ENCODE data around the gene ADCY10. TPM values are rescaled to one million over a fixed set of nuclear protein-coding genes. Genes with fewer than 3 reads are reported as not detected.
A peak's percentile ranks its signal among the peaks of the same experiment; 100 is the strongest.

ADCY10 gene
- polyA plus RNA-seq, 1 experiment, result 0.01 TPM

DNA sequence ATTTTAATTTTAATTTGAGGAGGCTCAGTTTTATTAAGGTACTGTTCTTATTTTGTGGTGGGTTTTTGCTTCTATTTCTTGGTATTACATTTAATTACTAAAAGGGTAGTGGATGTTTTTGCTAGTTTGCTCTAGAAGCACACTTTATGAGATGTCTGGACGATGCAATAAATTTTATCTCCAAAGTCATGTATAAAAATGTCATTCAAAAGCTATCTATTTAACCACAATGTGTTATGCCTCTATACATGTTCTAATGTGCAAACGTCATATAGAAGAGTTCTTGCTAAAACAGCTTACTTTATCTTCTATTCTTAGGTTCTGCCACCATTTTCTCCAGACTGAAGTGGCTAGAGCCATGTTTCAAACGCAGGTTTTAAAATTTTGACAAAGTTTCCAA, 35.9 kb upstream of the ADCY10 start:
- no peaks in the 10 kb centered on the region for H3K9me3 ChIP-seq (ENCODE audit: control insufficient read depth, insufficient read depth, low read length)
- no peak overlapping the region for H3K4me3 ChIP-seq (ENCODE audit: low read depth, low read length)
- ChIA-PET CTCF (interaction anchor here (1.0 to 1.1 kb wide), 2 partner anchors 19 to 132 kb away, joined by 3 read pairs; no protein-coding TSS in a partner anchor), POLR2A (interaction anchor here (1.1 kb wide), 1 partner anchor 14 kb away, joined by 3 read pairs; the partner anchor contains the start of gene DCAF6)
- H3K27ac ChIP-seq (ENCODE audit: low read depth, low read length), result no peak overlapping the region
- DNase-seq (ENCODE audit: low read depth, low spot score), result no peak
- no peak for TF ChIP-seq CTCF (IDR thresholded peaks at IDR 0.05; ENCODE audit: low read depth, low read length)
- no peaks in the 10 kb centered on the region for H3K27me3 ChIP-seq (ENCODE audit: control insufficient read depth, insufficient read depth, low read length)

DNA sequence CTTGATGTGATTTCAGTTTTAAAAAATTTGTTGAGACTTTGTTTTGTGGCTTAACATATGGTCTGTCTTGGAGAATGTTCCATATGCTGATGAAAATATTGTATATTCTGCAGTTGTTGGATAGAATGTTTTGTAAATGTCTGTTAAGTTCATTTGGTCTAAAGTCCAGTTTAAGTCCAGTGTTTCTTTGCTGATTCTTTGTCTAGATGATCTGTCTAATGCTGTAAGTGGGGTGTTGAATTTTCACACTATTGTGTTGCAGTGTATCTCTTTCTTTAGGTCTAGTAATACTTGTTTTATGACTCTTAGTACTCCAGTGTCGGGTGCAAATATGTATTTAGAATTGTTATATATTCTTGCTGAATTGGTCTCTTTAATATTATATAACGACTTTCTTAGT, 33.8 kb upstream of the ADCY10 start:
- H3K27me3 ChIP-seq (ENCODE audit: control insufficient read depth, insufficient read depth, low read length), result no peaks in the 10 kb centered on the region
- H3K9me3 ChIP-seq (ENCODE audit: control insufficient read depth, insufficient read depth, low read length), result peaks cover 3% of the 10 kb centered on the region; the same call in 1 of the 2 replicates
- no peak for DNase-seq (ENCODE audit: low read depth, low spot score)
- no peak overlapping the region for H3K4me3 ChIP-seq (ENCODE audit: low read depth, low read length)
- no peak overlapping the region for H3K27ac ChIP-seq (ENCODE audit: low read depth, low read length)
- no peak for TF ChIP-seq CTCF (IDR thresholded peaks at IDR 0.05; ENCODE audit: low read depth, low read length)
- ChIA-PET POLR2A (no interaction called here), CTCF (no interaction called here)

DNA sequence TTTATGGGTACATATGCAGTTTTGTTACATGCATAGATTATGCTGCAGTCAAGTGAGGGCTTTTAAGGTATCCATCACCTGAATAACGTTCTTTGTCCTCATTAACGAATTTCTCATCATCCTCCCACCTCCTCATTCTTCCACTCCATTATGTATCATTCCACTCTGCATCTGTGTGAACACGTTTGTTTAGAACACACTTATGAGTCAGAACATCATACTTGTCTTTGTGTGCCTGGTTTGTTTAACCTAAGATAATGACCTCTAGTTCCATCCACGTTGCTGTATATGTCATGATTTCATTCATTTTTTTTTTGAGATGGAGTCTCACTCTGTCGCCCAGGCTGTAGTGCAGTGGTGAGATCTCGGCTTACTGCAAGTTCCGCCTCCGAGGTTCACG, 29.6 kb upstream of the ADCY10 start:
- no peak overlapping the region for H3K27ac ChIP-seq (ENCODE audit: low read depth, low read length)
- CTCF ChIA-PET, result no interaction called here
- no peaks in the 10 kb centered on the region for H3K27me3 ChIP-seq (ENCODE audit: control insufficient read depth, insufficient read depth, low read length)

DNA sequence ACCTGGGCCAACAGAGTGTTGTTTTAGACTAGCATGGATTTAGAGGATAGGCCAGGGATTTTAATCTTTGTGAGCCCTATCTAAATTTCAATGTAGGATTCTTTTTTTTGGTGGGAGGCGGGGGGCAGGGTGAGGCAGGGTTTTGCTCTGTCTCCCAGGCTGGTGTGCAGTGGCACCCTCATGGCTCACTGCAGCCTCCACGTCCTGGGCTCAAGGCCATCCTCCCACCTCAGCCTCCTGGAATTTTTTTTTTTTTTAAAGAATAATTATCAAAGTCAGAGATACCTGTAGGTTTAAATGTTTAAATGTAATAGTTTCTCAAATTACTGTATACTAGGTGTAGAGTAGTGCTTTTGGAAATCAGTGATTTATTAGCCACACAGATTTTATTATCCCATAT, 26.3 kb upstream of the ADCY10 start:
- peaks cover 3% of the 10 kb centered on the region; the same call in 1 of the 2 replicates for H3K9me3 ChIP-seq (ENCODE audit: control insufficient read depth, insufficient read depth, low read length)
- no peak overlapping the region for H3K27ac ChIP-seq (ENCODE audit: low read depth, low read length)
- ChIA-PET CTCF (interaction anchor here (2.3 kb wide), 1 partner anchor 142 kb away, joined by 6 read pairs; no protein-coding TSS in a partner anchor), POLR2A (no interaction called here)
- no peak for DNase-seq (ENCODE audit: low read depth, low spot score)
- H3K27me3 ChIP-seq (ENCODE audit: control insufficient read depth, insufficient read depth, low read length), result no peaks in the 10 kb centered on the region
- no peak overlapping the region for H3K4me3 ChIP-seq (ENCODE audit: low read depth, low read length)
- TF ChIP-seq CTCF (IDR thresholded peaks at IDR 0.05; ENCODE audit: low read depth, low read length), result no peak

More for the DNA sequence above, 29.6 kb upstream of the ADCY10 start:
- POLR2A ChIA-PET, result no interaction called here
- DNase-seq (ENCODE audit: low read depth, low spot score), result no peak
- H3K9me3 ChIP-seq (ENCODE audit: control insufficient read depth, insufficient read depth, low read length), result peaks cover 3% of the 10 kb centered on the region; the same call in 1 of the 2 replicates
- no peak for TF ChIP-seq CTCF (IDR thresholded peaks at IDR 0.05; ENCODE audit: low read depth, low read length)
- no peak overlapping the region for H3K4me3 ChIP-seq (ENCODE audit: low read depth, low read length)

DNA sequence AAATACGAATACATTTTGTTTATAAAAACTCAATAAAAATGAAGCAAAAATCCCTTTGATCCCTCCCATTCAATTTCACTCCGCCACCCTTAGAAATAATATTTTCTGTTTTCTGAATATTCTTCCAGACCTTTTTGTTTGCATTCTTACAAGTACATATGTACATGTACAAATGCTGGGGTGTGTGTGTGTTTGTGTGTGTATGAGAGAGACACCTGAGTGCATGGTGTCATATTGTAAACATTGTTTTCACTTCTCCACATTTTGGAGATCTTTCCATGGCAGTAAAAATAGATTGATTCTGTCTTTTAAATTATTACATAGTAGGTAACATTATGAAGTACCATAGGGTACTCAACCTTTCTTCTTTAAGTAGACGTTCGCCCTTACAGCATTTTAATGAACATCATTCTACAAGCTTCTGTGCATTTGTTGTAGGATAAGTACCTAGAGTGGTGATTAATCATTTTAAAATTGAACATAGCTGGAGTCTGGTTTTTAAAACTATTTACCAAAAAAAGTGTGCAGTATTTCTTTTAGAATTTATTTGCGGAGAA, 24.2 kb upstream of the ADCY10 start:
- CTCF ChIA-PET, result interaction anchor here (1.0 to 2.3 kb wide), 3 partner anchors 33 to 223 kb away, joined by 3 to 6 read pairs (median 3); no protein-coding TSS in a partner anchor
- no peaks in the 10 kb centered on the region; the same call in 1 of the 2 replicates for H3K9me3 ChIP-seq (ENCODE audit: control insufficient read depth, insufficient read depth, low read length)
- no peak for TF ChIP-seq CTCF (IDR thresholded peaks at IDR 0.05; ENCODE audit: low read depth, low read length)
- peak overlapping the region; percentile 93 for H3K4me3 ChIP-seq (ENCODE audit: low read depth, low read length)
- no peaks in the 10 kb centered on the region for H3K27me3 ChIP-seq (ENCODE audit: control insufficient read depth, insufficient read depth, low read length)
- H3K27ac ChIP-seq (ENCODE audit: low read depth, low read length), result no peak overlapping the region
- POLR2A ChIA-PET, result interaction anchor here (0.6 to 3.2 kb wide), 2 partner anchors 10 to 141 kb away, joined by 5 to 31 read pairs; no protein-coding TSS in a partner anchor
- no peak for DNase-seq (ENCODE audit: low read depth, low spot score)

All from AG04450 (cell line).